VCaP (cell line): ENCODE data around the gene GSDME.

Experiments
- H3K27ac ChIP-seq: fragments of 450-650 bp; 2 replicates; pipeline ENCODE4 v1.5.1; 2017
- CTCF ChIP-seq: fragments of 450-650 bp; conservative IDR thresholded peaks from 2 replicates; pipeline ENCODE4 v1.5.1; 2017; ENCODE audit warnings: mild to moderate bottlenecking, moderate library complexity

The GSDME gene

DNA sequence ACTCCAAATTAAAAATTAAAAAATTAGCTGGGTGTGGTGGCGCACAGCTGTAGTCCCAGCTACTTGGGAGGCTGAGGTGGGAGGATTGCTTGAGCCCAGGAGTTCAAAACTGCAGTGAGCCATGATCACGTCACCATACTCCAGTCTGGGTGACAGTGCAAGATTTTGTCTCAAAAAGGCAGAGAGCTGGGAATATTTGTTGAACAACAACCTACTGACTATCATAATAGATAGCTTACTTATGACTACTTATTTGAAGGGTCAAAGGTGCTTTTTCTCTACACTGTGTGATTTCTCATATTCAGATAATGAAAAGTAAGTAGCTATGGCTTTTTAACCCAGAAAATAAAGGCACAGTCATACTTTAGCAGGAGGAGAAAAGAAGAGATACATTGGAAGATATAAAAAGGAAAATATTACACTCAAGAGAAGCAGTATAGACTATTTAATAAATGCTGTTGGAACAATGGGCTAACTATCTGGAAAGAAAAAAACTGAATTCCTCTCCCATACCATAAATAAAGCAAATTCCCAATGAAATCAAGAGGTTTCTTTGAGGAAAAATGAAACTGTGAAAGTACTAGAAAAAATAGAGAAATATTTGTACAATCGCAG, 6.7 kb downstream of the GSDME start:
- no peak overlapping the region for H3K27ac ChIP-seq

DNA sequence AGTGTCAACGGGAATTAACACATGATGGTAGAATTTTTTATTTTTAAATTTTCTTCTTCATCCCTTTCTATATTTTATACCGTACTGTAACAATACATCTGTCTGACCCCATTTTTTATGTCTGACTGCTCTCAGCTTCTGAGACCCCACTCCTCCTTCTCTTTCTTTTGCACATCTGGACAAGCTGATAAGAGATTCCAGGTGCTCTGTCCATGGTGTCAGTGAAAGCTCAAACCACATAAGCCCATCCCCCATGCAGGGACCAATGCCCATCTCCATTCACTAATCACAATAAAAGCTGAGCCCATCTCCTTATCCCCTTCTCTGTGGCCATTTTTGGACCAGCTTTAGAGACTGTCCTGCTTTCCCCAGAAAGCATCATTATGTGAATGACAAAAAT, 8.7 kb downstream of the GSDME start:
- H3K27ac ChIP-seq = no peak overlapping the region
- TF ChIP-seq CTCF = no peak

More for the DNA sequence above, 6.7 kb downstream of the GSDME start:
- no peak for TF ChIP-seq CTCF

- H3K27ac ChIP-seq = no peak overlapping the region
- no peak for TF ChIP-seq CTCF
Observed at GRCh38 chr7:24745355-24745754, 11.9 kb downstream of the GSDME start.

- no peak for TF ChIP-seq CTCF
- H3K27ac ChIP-seq = no peak overlapping the region
Observed at GRCh38 chr7:24743471-24743870, 13.8 kb downstream of the GSDME start.

DNA sequence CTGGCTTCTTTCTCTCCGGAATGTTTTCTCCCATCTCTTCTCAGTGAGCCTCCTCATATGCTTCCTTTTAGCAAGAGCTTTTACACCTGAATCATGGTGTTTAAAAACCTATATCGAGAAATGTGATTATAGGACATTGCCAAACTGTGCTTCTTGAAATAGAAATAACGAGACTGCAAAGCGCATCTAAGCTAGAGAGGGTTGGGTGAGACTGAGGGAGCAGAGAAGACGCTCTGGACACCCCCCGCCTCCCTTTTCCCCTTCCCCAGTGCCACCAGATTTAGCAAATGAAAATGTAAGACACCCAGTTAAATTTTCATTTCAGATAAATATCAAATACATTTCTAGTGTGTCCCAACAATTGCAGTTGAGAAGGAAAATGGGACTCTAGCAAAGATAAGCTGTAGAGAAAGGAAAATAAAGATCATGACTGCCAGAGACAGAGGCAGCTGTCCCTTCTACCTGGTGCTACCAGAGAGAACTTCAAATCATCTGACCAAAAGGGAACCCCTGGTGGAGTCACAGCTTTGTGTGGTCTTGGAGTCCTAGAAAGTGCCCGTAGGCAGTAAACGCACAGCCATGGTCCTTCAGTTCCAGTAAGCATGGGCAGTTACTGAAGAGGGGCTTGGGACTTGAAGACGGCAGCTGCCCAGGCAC, 14.6 kb downstream of the GSDME start:
- H3K27ac ChIP-seq = no peak overlapping the region
- TF ChIP-seq CTCF = no peak

DNA sequence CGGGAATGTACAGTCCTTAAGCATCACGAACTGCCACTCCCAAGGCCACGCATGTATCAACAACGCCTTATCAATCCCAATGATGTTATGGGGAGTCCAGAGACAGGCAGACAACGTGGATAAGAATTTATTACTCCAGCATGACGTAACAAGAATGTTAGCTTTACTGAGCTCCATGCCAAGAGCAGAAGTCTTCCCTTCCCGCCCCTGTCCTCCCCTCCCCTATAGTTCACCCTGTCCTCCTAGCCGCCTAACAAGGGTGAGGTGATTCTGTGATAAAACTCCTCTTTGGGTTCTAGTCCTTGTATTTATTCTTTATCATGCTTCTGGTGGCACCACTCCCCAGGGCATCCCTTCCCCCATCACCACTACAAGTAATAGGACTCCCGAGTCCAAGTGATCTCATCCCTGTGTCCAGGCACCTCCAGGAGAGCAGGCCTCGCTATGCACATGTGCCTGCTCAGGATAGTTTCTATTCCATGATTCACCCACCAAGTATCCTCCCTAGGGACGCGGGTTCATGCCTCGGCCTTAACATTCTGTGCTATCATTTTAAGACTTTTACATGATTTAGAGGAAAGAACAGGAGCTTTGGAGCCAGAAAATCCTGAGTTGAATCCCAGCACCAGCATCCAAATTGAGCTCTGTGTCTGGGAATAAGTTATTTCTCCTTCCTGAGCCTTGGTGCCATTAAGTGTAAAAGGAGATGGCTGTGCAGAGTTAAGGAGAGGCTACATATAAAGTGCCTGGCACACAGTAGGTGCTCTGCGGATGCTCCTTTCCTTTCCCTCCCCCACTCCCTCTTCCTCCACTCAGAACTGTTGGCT, 15.4 kb downstream of the GSDME start:
- no peak for TF ChIP-seq CTCF
- no peak overlapping the region for H3K27ac ChIP-seq

DNA sequence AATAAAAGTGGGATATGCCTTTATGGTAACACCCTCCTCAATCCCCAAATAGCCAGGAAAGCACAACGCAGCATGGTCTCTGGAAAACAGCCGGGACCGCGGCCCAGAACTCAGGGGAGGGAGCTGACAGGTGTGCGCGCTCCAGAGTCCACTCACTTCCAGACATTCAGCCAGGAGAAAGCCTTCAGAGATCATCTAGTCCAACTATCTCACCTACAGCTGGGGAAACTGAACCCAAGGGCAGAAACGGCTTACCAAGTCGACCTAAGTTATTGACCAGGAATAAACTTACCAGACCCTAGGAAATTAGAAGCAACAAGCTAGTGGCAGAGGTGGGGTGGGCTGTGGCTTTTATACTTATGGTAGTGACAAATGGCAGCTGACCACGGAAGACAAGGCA, 16.4 kb downstream of the GSDME start:
- no peak overlapping the region for H3K27ac ChIP-seq
- no peak for TF ChIP-seq CTCF
